Erythroblast (primary cell): ENCODE data around the gene DDX23.

Experiments used
- GATA1 ChIP-seq: IDR thresholded peaks from 2 replicates; pipeline ENCODE4 v1.6.1; 2011; ENCODE audit warnings: low read depth, mild to moderate bottlenecking, control low read depth, low read length, moderate library complexity
- POLR2A ChIP-seq: IDR thresholded peaks from 2 replicates; pipeline ENCODE4 v1.6.1; 2011; ENCODE audit warnings: mild to moderate bottlenecking, low read length

DNA sequence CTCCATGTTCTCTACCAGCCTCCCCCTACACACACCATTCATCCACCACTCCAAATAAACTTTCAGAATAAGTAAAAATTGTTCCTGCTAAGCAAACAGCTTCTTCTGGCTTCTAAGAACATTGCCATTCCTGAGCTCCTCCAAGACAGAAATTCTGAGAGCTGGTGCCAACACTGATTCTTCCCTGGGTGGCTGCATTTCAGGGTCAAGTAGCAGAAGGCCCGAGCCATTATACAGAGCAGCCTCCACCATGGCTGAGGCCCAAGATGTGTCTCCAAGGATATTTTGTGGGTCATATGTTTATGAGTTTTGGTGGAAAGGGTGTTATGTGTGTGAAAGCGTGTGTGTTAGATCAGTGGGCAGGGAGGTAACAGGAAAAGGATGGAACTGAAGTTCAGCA lies 17.2 kb upstream of the DDX23 start:
- TF ChIP-seq POLR2A (no peak), GATA1 (no peak)
